NCI-H345 (cell line): ENCODE measurements around the gene GTPBP2.
"Not testable (repeated sequence)": the region's sequence is repeated elsewhere in the genome, so short reads cannot be mapped to it uniquely, and the experiment has no call there.

ENCODE experiments used
- DNase-seq: peaks from one replicate; lab custom pipeline; 2025; lab: John Stamatoyannopoulos, UW

GTPBP2 gene

DNA sequence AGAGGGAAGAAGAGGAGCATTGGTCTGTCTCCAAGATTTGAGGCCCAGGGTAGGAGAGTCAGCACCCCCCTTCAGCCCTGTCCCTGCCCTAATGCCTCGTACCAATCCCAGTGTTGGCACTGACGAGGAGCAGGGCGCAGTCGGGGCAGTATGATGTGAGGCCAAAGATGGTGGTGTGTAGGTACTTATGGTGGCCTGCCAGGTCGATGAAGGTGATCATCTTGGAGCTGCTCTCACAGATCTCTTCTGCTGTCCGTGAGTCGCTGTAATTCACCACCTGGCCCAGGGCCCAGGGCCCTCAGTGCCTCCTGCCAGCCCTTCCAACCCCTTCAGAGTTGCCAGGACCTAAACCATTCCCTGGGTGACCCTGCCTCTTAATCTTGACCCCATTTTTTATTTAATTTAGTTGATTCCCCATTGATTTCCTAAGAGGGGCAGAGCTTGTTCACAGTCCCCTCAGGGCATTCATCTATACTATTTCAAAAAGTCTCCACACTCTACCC is 4.2 kb downstream of the GTPBP2 start:
- DNase-seq, result no peak

DNA sequence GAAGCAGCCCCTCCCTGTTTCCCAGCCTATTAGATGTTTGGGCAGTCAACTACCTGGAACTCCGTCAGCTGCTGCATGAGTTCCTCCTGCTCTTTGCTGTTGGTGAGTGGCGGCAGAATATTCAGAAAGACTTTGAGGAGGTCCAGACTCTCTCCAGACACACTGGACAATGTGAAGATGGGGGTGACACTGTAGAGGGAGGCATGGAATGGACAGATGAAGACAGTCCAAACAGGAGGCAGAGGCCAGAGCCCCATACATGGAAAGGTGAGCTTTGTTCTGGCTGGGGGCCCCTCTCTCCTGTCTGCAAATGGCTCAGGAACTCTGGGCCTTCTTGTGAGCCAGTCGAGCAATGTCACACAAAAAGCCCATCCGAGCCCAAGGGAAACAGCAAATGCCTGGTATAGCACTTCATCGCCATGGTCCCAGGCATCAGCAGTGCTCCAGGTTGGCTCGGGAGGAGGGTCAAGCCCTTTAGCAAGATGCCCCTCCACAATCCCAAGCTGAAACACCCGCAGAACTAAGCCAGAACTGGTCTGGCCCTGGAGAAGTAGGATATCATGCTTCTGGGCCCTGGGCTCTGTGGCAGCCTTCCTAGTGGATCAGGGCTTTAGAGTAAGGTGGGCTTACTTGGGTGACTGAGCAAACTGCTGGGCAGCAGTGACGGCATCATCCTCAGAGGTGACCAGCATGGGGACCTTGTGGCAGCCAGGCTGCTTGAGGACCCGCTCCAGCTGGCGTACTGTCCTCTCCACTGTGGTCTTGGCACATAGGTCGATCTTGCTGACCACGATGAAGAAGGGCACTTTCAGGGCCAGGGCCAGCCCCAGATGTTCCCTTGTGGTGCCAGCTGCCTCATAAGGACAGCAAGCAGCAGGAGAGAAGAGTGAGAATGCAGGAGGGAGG is 4.9 kb downstream of the GTPBP2 start:
- DNase-seq, result no peak

DNA sequence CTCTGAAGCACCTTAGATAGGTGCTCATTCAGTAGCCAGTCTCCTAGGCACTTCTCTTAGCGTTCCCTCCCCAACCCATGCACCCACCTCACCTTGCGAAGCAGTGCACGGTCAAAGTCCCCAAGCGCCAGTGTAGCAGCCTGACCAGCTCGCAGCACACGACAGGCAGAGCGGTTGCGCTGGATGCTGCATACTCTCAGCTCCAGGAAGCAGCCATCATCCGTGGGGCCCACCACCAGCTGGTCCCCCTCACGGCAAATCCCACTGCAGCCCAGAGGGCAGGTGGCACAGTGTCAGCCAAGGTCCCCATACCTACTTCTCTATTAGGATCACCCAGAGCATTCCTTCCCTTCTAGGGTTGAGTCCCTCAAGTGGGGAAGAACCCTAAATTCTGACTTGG is 6.5 kb downstream of the GTPBP2 start:
- DNase-seq, result no peak

DNA sequence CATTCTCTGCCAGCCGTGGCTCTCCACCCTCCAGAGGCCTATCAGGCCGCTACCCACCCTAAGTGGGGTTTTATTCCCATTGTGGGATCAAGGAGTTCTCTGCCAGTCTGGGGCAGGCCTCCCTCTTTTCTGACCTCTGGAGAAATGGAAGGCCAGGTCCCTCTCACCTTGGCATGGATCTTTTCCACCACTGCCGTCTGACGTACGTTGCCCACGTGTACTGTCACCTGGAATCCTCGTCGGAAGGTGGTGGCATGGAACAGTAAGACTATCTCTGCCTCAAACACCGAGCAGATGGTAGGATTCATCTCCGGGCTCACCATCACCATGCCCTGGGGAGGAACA is 7.3 kb downstream of the GTPBP2 start:
- DNase-seq, result no peak

DNA sequence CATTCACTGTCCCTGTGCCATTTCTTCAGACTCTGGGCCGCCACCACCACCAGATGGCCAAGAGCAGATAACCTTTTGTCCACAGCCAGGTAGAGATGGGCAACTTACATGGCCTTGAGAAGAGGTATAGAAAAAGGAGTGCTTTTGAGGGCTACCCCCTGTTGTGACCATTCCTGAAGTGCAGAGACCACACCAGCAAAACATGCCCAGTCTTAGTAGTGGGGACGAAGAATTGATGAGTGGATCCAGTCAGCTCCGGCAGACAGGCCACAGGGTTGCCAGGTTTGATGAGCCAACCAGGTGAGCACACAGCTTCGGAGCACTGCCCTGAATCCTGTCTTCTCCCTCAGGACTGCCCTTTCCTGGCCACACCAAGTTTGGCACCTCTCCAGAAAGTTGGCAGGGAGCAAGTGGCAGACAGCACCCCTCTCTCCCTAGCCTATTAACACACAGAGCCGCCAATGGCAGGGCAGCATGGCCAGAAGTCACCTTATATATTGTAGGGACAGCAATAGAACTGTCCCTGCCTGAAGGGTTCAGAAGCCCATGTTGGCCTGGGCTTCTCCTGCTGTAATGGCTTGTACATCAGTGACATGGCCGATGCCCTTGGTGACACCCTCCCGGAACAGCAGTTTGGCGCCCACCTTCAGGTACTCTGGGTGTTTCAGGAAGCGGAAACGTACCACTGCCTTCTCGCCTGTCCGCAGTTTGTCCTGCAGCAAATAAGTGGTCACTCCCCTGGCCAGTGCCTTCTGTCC is 7.8 kb downstream of the GTPBP2 start:
- DNase-seq, result no peak

DNA sequence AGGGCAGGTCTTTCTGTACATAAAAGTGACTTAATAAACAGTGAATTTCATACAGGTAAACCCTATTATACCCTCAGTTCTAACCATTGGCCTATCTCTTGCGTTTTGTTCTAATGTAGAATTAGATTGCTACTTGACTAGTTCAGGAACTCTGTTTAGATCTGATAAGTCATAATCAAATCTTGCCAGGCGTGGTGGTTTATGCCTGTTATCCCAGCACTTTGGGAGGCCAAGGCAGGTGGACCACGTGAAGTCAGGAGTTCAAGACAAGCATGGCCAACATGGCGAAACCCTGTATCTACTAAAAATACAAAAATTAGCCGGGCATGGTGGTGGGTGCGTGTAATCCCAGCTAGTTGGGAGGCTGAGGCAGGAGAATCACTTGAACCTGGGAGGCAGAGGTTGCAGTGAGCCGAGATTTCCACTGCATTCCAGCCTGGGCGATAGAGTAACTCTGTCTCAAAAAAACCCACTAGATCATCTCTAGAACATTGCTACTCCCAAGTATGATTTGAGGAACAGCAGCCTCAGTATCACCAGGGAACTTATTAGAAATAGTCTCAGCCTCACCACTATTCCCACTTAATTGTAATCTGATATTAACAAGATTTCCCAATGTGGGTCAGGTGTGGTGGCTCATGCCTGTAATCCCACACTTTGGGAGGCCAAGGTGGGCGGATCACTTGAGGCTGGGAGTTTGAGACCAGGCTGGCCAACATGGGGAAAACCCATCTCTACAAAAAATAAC is 12.2 kb downstream of the GTPBP2 start:
- DNase-seq, result no peak

DNA sequence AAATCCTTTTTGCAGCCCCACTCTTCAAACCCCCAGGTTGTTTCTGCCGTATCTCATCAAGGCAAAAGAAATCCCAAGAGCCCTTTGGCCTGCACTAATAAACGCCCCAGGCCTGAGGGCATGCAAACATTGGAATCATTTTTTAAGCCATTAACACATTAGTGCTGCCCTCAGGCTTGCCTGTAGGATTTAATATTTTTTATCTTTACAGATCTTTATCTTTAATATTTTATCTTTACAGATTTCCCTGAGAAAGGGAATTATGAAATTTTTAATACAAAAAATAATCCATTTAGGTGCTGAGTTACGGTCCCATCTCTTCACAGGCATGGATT is 14.7 kb downstream of the GTPBP2 start:
- DNase-seq, result no peak

DNA sequence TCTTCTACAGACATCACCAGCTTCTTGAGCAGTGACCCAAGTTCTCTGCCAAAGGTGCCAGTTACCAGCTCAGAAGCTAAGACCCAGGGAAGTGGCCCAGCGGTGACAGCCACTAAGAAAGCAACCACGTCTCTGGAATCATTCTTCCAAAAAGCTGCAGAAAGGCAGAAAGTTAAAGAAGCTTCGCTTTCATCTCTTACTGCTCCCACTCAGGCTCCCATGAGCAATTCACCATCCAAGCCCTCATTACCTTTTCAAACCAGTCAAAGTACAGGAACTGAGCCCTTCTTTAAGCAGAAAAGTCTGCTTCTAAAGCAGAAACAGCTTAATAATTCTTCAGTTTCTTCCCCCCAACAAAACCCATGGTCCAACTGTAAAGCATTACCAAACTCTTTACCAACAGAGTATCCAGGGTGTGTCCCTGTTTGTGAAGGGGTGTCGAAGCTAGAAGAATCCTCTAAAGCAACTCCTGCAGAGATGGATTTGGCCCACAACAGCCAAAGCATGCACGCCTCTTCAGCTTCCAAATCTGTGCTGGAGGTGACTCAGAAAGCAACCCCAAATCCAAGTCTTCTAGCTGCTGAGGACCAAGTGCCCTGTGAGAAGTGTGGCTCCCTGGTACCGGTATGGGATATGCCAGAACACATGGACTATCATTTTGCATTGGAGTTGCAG is 15.2 kb downstream of the GTPBP2 start:
- DNase-seq, result no peak

- DNase-seq, result no peak
Measured at GRCh38 chr6:43610431-43610830, 18.6 kb downstream of the GTPBP2 start.

- DNase-seq, result no peak
Measured at GRCh38 chr6:43609402-43609801, 19.7 kb downstream of the GTPBP2 start.

GRCh38 chr6:43608807-43609206 is 20.3 kb downstream of the GTPBP2 start:
- DNase-seq, result no peak

DNA sequence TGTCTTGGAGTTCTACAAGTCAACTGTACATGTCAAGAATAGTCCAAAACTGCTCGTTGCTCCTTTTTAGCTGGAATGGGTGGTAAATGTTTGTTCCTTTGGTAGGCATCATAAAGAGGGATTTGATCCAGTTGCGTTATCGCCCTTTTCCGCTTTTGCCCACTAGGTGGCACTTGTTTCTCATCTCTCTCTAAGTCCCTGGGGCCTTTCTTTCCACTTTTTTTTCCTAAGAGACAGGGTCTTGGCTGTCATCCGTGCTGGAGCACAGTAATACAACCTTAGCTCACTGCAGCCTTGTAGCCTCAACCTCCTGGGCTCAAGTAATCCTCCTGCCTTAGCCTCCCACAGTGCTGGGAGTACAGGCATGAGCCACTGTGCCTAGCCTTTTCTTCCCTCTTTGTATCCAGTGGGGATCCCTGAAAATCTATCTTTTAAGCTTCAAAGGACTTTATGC is 20.7 kb downstream of the GTPBP2 start:
- DNase-seq, result peak; percentile 52

- DNase-seq, result no peak
Measured at GRCh38 chr6:43606019-43606418, 23.0 kb downstream of the GTPBP2 start.

GRCh38 chr6:43604174-43604573 is 24.9 kb downstream of the GTPBP2 start:
- no peak for DNase-seq

DNA sequence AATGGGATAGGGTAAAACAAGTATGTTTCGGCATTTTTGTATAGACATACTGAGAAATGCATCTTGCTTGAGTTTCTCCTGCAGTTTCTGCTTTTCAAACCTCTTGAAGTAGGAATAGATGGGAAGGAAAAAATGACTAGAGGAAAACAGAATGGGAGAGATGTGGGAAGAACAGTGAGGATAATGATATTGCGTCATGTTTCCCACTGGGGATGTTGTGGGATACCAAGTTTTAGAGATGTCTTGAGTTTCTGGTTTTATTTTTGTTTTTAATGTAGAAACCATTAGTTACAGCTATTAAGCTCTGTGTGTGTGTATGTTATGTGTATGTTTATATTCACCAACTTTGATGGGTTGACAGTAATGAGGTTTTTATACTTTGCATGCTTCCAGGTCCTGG is 28.5 kb downstream of the GTPBP2 start:
- DNase-seq, result no peak

- no peak for DNase-seq
Measured at GRCh38 chr6:43593938-43594337, 35.1 kb downstream of the GTPBP2 start.

DNA sequence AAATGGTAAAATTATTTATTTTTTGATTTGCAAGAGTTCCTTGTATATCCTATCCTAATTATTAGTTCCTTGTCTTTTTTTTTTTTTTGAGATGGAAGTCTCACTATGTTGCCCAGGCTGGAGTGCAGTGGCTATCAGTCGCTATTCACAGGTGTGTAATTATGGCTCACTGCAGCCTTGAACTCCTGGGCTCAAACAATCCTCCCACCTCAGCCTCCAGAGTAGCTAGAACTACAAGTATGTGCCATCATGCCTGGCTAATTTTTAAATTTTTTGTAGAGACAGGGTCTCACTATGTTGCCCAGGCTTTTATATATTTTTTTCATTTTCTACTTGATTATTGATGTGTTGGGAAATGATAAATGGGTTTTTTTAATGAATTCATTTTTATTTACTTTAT is 39.5 kb downstream of the GTPBP2 start:
- not testable (repeated sequence) for DNase-seq

DNA sequence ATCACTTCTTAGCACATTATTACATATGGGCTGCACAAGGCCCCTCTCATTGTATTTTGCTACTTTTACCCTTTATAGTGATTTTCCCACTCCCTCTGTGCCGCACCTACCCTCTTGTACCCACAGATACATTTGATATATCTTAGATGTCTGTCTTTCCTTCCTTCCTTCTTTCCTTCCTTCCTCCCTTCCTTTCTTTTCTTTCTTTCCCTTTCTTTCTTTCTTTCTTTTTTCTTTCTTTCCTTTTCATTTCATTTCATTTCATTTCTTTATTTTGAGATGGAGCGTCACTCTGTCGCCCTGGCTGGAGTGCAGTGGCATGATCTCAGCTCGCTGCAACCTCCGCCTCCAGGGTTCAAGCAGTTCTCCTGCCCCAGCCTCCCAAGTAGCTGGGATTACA is 40.9 kb downstream of the GTPBP2 start:
- no peak for DNase-seq

DNA sequence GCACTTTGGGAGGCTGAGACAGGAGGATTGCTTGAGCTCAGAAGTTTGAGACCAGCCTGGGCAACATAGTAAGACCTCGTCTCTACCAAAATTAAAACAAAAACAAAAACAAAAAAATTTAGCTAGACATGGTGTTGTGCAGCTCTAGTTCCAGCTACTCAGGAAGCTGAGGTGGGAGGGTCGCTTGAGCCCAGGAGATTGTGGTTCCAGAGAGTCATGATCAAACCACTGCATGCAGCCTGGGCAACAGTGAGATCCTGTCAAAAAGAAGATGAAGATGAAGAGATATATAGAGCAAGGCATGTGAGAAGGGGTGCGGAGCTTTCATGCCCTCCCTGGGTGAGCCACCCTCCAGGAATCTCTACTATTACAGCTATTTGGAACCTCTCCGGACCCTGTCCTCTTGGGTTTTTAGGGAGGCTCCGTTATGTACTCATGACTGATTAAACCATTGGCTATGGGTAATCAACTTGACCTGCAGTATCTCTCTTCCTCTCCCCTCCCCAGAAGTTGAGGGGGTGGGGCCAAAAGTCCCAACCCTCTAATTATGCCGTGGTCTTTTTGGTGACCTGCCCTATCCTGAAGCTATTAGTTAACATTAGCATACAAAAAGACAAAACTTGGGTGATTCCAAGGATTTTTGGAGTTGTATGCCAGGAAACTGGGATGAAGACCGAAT is 44.0 kb downstream of the GTPBP2 start:
- no peak for DNase-seq

DNA sequence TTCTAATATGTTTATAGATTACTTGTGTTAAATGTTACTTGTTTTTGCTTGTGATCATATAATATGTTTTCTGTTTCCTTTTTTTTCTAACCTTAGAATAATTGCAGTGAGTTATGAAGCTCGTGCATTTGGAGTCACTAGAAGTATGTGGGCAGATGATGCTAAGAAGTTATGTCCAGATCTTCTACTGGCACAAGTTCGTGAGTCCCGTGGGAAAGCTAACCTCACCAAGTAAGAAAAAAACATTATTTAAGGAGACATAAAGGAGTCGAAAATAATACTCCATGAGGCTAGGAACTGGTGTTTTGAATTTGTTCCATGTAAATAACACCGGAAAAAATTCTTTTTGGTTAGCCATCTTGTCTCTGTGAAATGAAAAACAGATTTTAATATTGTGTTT is 46.2 kb downstream of the GTPBP2 start:
- DNase-seq, result no peak

DNA sequence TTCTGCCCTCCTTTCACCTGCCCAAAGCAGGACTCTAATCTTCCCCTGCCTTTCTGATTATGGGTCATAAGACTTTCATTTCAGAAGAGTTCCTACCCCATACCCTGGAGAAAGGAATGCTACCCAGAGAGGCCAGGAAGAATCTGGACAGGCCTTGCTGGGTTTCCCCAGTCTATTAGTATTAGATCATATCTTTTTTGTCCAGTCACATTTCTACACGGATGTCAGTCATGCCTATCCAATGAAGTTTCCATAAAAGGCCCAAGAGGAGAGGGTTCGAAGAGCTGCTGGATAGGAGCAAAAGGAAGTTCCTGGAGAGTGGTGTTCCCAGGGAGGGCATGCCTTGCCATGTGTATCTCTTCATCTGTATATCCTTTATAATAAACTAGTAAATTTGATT is 49.9 kb downstream of the GTPBP2 start:
- DNase-seq, result no peak
